Erythroblast (primary cell): ENCODE results near the gene CYS1.
"Not testable (repeated sequence)": the region's sequence is repeated elsewhere in the genome, so short reads cannot be mapped to it uniquely, and the experiment has no call there.

Experiments used
- DNase-seq, 2 experiments: peaks; one replicate each; lab custom pipeline; 2025; lab: John Stamatoyannopoulos, UW
- GATA1 ChIP-seq: IDR thresholded peaks from 2 replicates; pipeline ENCODE4 v1.6.1; 2011; ENCODE audit warnings: low read depth, mild to moderate bottlenecking, control low read depth, low read length, moderate library complexity
- POLR2A ChIP-seq: IDR thresholded peaks from 2 replicates; pipeline ENCODE4 v1.6.1; 2011; ENCODE audit warnings: mild to moderate bottlenecking, low read length

CYS1 gene

GRCh38 chr2:10103179-10103578 lies 23.0 kb upstream of the CYS1 start:
- no peak for DNase-seq
- TF ChIP-seq GATA1 (no peak), POLR2A (no peak)

- TF ChIP-seq GATA1 (no peak), POLR2A (no peak)
- DNase-seq, result no peak
These were observed 21.3 kb upstream of the CYS1 start for GRCh38 chr2:10101491-10101890.

- DNase-seq, result peak; percentile 26 to 59
- TF ChIP-seq POLR2A, result no peak
- TF ChIP-seq GATA1, result no peak
These were observed 17.3 kb upstream of the CYS1 start for GRCh38 chr2:10097352-10098148.

- TF ChIP-seq GATA1 (no peak), POLR2A (no peak)
These were observed 16.4 kb upstream of the CYS1 start for GRCh38 chr2:10096641-10097040.

GRCh38 chr2:10095175-10095574 lies 15.0 kb upstream of the CYS1 start:
- TF ChIP-seq POLR2A (no peak), GATA1 (no peak)

More at GRCh38 chr2:10096641-10097040, 16.4 kb upstream of the CYS1 start:
- DNase-seq, result no peak

GRCh38 chr2:10094271-10094814 lies 14.1 kb upstream of the CYS1 start:
- no peak for DNase-seq
- no peak for TF ChIP-seq POLR2A
- TF ChIP-seq GATA1, result no peak

More at GRCh38 chr2:10095175-10095574, 15.0 kb upstream of the CYS1 start:
- DNase-seq, result no peak

- DNase-seq, result not testable (repeated sequence)
These were observed 11.7 kb upstream of the CYS1 start for GRCh38 chr2:10091889-10092244.

DNA sequence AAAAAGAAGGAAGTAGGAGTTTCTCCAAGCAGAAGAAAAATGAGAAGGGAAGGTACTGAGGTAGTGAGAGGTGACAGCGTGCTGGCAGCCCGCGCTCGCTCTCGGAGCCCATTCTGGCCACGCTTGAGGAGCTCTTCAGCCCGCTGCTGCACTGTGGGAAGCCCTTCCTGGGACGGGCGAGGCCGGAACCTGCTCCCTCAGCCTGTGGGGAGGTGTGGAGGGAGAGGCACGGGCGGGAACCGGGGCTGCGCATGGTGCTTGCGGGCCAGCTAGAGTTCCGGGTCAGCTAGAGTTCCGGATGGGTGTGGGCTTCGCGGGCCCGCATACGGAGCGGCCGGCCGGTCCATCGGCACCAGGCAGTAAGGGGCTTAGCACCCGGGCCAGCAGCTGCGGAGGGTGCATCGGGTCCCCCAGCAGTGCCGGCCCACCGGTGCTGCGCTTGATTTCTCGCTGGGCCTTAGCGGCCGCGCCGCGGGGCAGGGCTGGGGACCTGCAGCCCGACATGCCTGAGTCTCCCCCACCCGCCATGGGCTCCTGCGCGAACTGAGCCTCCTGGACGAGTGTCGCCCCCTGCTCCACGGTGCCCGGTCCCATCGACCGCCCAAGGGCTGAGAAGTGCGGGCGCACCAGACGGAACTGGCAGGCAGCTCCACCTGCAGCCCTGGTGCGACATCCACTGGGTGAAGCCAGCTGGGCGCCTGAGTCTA lies 11.1 kb upstream of the CYS1 start:
- TF ChIP-seq POLR2A (no peak), GATA1 (no peak)
- no peak for DNase-seq

DNA sequence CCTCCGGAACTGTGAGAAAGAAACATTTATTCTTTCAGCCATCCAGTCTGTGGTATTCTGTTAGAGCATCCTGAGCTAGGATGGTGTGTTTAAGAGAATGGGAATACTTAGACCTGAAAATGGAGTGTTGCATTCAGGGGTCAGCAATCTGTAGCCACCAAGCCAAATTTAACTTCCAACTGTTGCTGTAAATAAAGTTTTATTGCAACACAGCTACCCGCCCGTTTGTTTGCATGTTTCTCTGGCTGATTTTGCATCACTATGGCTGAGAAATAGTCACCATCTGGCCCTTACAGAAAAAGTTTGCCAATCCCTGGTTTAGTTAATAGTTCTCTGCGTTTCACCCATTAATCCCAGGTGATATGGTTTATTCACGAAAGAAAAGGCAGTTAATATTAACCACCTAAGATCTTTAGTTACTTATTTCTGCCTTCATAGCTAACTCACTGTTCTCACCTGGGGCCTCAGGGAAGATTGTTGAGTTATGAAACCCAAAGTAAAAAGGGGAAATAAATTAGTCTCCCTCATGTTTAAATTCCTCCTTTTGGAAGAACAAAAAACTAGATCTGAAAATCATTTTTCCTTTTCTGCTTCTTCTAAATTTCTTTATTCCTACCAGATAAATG lies 9.5 kb upstream of the CYS1 start:
- no peak for DNase-seq
- TF ChIP-seq GATA1 (no peak), POLR2A (no peak)

DNA sequence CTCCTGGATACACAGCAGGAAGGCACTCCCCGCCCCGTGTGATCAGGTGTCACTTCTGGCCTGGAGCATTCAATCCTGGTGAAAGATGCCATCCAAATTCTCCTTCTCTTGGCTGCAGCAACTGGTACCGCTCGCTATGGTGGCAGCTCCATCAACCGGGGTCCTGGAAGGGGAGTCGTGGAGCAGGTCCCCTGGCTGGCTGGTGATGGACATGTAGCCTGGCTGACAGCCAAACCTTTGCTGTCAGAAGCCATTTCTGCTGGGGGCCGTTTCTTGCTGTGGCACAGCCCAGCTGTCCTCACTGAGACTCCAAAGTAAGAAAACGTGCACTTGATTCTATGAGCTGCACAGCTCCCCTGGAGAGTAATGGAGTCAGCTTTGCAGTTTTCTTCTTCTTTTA lies 7.1 kb upstream of the CYS1 start:
- TF ChIP-seq GATA1, result no peak
- TF ChIP-seq POLR2A, result no peak
- DNase-seq, result no peak

DNA sequence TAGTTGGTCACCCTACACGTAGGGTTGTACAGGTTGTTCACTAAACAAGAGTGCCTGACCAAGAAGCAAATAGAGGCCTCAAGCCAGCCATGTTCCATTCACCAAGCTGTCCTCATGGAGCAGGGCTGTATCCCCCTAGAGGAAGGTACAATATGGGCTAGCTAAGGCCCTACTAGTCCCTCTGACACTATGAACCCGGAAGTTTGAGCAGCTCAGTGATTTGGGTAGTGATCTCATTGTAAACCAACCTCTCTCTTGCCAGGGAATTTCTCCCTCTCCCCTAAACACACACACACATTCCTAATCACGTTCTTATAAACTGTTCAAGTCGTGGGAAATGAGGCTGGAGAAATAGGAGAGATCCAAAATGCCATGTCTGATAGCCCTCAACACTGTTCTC lies 6.7 kb upstream of the CYS1 start:
- TF ChIP-seq GATA1 (no peak), POLR2A (no peak)
- DNase-seq, result no peak

DNA sequence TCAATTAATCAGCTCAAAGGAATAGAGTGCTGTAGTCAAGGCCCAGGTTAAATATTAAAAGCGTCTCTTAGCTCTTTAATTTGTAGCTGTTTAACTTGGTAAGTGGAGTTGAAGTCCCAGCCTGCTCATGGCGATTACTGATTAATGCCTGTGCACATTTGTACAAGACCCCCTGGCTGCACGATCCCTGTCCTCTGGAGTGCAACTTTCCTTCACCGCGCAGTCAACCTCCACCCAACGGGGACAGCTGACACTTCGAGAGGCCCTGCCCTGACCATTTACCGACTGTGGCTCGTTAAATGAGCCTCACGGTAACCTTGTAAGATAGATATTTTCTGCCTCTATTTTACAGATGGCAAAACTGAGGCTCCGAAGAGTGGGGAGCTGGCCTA lies 5.5 kb upstream of the CYS1 start:
- DNase-seq, result no peak
- TF ChIP-seq GATA1 (no peak), POLR2A (no peak)

- no peak for DNase-seq
- TF ChIP-seq POLR2A, result no peak
- no peak for TF ChIP-seq GATA1
These were observed 4.9 kb upstream of the CYS1 start for GRCh38 chr2:10085043-10085667.
